ENCODE results near the gene PRLH. TPM values are rescaled to one million over a fixed set of nuclear protein-coding genes. Genes with fewer than 3 reads are reported as not detected.

PRLH gene
- total RNA-seq, 1 experiment from 2014 or later, result not detected

DNA sequence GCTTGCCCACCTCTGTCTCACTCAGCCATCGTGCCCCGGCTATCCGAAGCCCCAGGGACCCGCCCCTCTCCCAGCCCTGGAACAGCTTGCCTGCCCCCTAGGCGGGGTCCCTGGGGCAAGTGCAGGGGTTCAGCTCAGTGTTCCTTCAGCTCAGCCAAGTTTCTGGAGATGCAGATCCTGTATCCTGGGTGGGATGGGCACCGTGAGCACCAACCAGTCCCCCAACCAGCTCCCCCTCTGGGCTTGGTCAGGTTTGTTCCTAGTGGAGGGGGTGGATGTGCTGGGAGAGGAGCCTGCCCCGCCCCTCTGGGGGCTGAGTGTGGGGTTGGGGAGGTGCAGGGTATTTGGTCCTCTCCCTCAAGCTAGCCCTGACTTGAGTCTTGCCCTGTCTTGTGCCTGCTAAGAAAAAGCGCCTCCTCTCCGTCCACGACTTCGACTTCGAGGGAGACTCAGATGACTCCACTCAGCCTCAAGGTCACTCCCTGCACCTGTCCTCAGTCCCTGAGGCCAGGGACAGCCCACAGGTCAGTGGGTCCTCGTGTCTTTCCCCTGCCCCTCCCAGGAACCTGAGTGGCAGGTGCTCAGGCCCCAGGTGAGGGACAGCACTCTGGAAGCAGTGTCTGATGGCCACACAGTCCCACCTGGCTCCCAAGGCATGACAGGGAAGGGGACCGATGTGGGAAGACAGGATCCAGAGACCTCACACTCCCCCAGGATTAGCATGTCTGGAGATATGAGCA lies 46.7 kb upstream of the PRLH start:
- no peaks in the 10 kb centered on the region for H3K4me1 ChIP-seq (ENCODE audit: insufficient read depth, low read length, poor library complexity, severe bottlenecking)
- POLR2A ChIA-PET (ENCODE audit: low non-redundant PET), result interaction anchor here (0.5 kb wide), 1 partner anchor 85 kb away, joined by 4 read pairs; no protein-coding TSS in a partner anchor
- H3K4me3 ChIP-seq (ENCODE audit: low read depth, low read length, poor library complexity, severe bottlenecking), result no peak overlapping the region
- H3K27me3 ChIP-seq (replicated peaks; ENCODE audit: insufficient read depth, low read depth, low read length, poor library complexity), result no peaks in the 10 kb centered on the region
- TF ChIP-seq CTCF (conservative IDR thresholded peaks at IDR 0.05; ENCODE audit: low read depth, low read length), result no peak
- no peak for TF ChIP-seq EZH2 (IDR thresholded peaks at IDR 0.05; ENCODE audit: borderline replicate concordance, low read depth, low read length, poor library complexity, severe bottlenecking)
- H3K27ac ChIP-seq (ENCODE audit: low read depth, low read length, poor library complexity, severe bottlenecking), result no peak overlapping the region
- no peaks in the 10 kb centered on the region for H3K9me3 ChIP-seq (ENCODE audit: low read depth, low read length, poor library complexity, severe bottlenecking)
- intact Hi-C loops (cut with micrococcal nuclease; ENCODE audit: unreplicated experiment), result loop anchor here (10.0 kb wide), 1 partner anchor 225 kb away; no protein-coding TSS in a partner anchor
- CTCF ChIA-PET, result interaction anchor here (0.6 kb wide), 1 partner anchor 950 kb away, joined by 4 read pairs; the partner anchor contains the start of gene ACKR3
- BruUV-seq (replicated peaks), result no TSS peak
- H3K36me3 ChIP-seq (ENCODE audit: insufficient read depth, low read length, poor library complexity, severe bottlenecking), result no peaks in the 10 kb centered on the region
- DNase-seq (ENCODE audit: low spot score), result no peak

DNA sequence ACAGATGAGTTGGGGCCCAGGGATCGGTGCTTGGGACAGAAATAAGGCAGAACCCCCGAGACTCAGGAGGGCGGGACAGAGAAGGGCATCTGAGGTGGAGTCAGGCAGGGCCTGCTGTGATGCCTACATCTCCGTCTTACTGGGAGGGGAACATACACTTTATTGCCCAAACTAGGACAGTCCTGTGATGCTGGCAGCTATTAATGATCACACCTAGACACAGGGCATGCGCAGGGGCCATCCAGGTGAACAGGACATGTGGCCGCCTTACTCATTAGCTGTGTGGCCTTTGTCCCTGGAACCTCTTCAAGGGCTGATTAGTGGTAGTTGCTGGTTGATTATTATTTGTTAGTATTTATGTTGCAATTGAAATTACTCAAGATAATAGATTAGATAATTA lies 46.1 kb upstream of the PRLH start:
- Histone ChIP-seq H3K9me3 (ENCODE audit: low read depth, low read length, poor library complexity, severe bottlenecking) (no peaks in the 10 kb centered on the region), H3K27ac (ENCODE audit: low read depth, low read length, poor library complexity, severe bottlenecking) (no peak overlapping the region), H3K27me3 (replicated peaks; ENCODE audit: insufficient read depth, low read depth, low read length, poor library complexity) (no peaks in the 10 kb centered on the region), H3K4me1 (ENCODE audit: insufficient read depth, low read length, poor library complexity, severe bottlenecking) (no peaks in the 10 kb centered on the region), H3K4me3 (ENCODE audit: low read depth, low read length, poor library complexity, severe bottlenecking) (no peak overlapping the region), H3K36me3 (ENCODE audit: insufficient read depth, low read length, poor library complexity, severe bottlenecking) (no peaks in the 10 kb centered on the region)
- no TSS peak for BruUV-seq (replicated peaks)
- ChIA-PET POLR2A (ENCODE audit: low non-redundant PET) (no interaction called here), CTCF (interaction anchor here (0.6 kb wide), 1 partner anchor 951 kb away, joined by 4 read pairs; the partner anchor contains the start of gene ACKR3)
- TF ChIP-seq CTCF (conservative IDR thresholded peaks at IDR 0.05; ENCODE audit: low read depth, low read length) (no peak), EZH2 (IDR thresholded peaks at IDR 0.05; ENCODE audit: borderline replicate concordance, low read depth, low read length, poor library complexity, severe bottlenecking) (no peak)
- intact Hi-C loops (cut with micrococcal nuclease; ENCODE audit: unreplicated experiment), result no loop called here
- DNase-seq (ENCODE audit: low spot score), result no peak

DNA sequence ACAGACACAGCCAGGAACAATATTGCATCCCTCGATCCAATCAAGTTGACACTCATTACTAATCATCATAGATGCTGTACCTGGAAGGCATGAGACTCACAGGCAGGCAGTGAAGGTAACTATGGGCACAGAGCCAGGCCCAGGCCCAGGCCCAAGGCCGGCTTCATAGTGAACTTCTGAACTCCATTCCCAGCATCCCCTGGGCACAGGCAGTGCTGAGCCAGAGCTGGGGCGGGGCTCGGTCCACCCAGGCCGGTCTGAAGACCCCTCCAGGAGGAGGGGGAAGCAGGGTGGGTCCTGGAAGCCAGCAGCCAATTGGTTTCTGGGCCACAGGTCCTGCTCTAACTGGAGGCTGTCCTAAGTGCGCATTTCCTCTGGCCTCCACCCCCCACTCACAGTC lies 41.7 kb upstream of the PRLH start:
- Histone ChIP-seq H3K9me3 (ENCODE audit: low read depth, low read length, poor library complexity, severe bottlenecking) (no peaks in the 10 kb centered on the region), H3K36me3 (ENCODE audit: insufficient read depth, low read length, poor library complexity, severe bottlenecking) (no peaks in the 10 kb centered on the region), H3K27me3 (replicated peaks; ENCODE audit: insufficient read depth, low read depth, low read length, poor library complexity) (no peaks in the 10 kb centered on the region), H3K4me1 (ENCODE audit: insufficient read depth, low read length, poor library complexity, severe bottlenecking) (no peaks in the 10 kb centered on the region), H3K4me3 (ENCODE audit: low read depth, low read length, poor library complexity, severe bottlenecking) (no peak overlapping the region), H3K27ac (ENCODE audit: low read depth, low read length, poor library complexity, severe bottlenecking) (no peak overlapping the region)
- DNase-seq (ENCODE audit: low spot score), result no peak
- ChIA-PET POLR2A (ENCODE audit: low non-redundant PET) (no interaction called here), CTCF (no interaction called here)
- intact Hi-C loops (cut with micrococcal nuclease; ENCODE audit: unreplicated experiment), result no loop called here
- TF ChIP-seq EZH2 (IDR thresholded peaks at IDR 0.05; ENCODE audit: borderline replicate concordance, low read depth, low read length, poor library complexity, severe bottlenecking) (no peak), CTCF (conservative IDR thresholded peaks at IDR 0.05; ENCODE audit: low read depth, low read length) (no peak)
- BruUV-seq (replicated peaks), result no TSS peak
